MV-4-11 (cell line): ENCODE results near the gene INPP4B.
"Not testable (repeated sequence)": the region's sequence is repeated elsewhere in the genome, so short reads cannot be mapped to it uniquely, and the experiment has no call there.

Experiments
- DNase-seq: peaks from one replicate; lab custom pipeline; 2025; lab: John Stamatoyannopoulos, UW

INPP4B gene

GRCh38 chr4:142407596-142407995, 438.5 kb downstream of the INPP4B start:
- no peak for DNase-seq

GRCh38 chr4:142406917-142407501, 439.1 kb downstream of the INPP4B start:
- DNase-seq: no peak

DNA sequence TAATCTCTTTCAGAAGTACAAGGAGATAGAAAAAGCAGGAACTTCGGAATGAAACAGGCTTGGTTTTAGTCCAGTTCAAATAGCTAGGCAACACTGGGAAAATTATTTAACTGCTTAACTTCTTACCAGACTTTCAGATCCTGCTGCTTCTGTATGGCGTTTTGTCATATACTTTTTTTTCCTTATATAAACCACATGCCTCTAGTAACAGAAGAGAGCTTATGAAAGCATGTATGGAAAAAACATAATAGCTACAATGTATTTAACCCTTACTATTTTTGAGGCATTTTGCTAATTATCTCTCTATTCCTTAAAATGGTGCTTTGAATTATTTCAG, 439.6 kb downstream of the INPP4B start:
- DNase-seq: no peak

- no peak for DNase-seq
Measured at GRCh38 chr4:142405695-142406498, 440.2 kb downstream of the INPP4B start.

DNA sequence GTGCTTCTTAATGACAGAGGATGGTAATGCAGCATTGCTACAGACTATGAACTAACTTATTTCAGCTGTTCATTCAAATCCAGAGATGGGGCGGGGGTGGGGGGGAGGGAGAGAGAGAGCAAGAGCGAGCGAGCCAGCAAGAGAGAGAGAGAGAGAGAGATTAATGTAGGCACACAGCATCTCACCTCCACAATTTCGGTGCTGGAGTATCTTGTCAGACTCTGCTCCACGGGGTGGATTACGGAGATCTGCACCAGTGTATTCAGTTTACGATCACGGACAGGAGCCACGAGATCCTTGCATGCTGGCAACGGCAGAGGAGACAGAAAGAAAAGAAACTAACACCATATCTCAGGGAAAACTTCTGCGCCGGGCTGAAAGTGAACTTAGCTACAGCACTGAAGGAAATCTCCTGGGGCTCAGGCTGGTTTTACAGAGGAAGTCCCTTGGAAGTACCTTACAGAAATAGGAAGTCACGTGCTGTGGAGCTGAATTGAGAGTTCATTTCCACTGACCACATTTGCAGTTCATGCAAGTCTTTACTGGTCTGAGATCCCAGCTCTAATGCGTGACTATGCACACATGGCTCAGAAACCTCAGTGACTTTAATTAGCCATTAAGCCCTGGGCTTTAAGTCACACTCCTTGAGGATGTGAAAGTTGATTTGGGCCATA, 440.9 kb downstream of the INPP4B start:
- peak; percentile 77 for DNase-seq

DNA sequence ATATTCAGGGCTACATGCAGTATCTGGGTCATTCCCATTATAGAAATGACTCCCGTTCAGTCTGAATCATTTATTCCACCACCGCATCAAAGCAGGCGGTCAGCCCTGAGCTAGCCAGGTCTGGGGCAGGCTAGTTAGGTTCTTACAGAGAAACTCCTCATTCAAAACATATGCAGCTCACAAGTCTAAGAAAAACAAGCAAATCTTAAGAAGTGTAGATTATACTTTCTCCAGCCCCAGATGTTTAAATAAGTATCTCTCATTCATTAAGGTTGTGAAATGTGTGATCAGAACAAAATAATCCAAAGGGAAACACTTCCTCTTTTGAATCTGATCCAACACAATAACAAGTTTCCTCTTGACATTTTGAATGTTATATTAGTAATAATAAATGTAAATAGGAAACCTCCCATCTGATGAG, 441.9 kb downstream of the INPP4B start:
- DNase-seq: no peak

DNA sequence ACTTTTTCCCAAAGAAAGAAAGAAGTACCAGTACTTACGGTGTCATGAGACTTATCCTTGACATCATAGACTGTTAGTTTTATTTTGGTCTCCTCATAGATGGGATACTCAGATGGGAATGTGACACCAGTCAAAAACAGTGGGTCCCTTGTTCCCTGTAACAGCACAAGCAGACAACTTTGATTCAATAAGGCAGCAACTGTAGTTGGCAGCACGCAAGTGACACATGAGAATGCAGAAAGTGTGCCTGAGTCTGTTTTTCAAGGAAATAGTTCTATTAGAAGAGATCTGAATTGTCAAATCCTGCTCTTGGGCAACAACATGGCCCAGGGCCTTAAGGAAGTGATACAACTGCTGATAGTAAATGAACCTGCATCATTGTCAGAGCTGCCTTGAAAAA, 443.2 kb downstream of the INPP4B start:
- DNase-seq: peak; percentile 43

DNA sequence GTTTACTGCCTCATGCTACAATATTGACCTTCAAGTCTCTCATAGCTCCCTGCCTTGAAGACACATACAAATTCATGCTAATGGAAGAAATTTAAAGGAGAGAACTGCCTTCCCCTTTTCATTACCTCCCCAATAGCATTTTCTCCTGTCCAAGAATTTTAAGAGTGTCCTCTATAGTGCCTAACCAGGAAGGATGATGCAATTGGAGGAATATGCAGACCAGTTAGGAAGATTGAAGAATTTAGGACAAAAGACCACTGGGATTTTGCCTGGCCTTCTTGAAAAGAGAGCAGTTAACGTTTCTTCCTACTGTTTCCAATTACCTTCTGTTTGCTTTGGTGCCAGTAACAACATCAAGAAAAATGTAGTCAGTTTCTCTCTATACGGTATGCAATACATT, 443.9 kb downstream of the INPP4B start:
- DNase-seq: no peak

DNA sequence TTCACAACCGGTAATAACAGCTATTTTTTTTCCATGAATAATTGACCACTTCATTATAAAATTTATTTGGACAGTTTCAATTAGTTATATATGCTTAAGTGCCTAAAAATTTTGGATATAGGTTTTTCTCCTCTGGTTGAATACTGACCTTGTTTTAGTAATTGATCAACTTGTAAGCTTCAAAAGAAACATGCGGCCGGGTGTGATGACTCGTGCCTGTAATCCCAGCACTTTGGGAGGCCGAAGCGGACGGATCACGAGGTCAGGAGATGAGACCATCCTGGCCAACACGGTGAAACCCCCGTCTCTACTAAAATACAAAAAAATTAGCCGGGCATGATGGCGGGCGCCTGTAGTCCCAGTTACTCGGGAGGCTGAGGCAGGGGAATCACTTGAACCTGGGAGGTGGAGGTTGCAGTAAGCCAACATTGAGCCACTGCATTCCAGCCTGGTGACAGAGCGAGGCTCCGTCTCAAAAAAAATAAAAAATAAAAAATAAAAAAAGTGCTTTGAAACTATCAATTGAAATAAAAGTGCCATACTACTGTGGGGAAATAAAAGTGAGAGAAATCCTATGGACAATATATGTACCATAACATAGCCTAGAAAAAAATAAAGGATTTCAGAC, 448.6 kb downstream of the INPP4B start:
- not testable (repeated sequence) for DNase-seq

DNA sequence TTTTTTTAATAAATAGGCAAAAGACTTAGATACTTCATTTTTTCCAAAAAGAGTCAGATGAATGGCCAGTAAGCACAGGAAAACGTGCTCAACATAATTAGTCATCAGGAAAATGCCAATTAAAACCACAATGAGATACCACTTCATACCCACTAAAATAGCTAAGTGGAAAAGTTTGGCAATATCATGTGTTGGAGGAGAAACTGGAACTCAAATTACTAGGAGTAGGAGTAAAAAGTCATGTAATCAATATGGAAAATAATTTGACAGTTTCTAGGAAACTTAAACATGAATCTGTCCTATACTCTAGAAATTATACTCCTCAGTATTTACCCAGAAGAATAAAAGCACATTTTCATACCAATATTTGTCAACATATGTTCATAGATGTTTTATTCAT, 449.8 kb downstream of the INPP4B start:
- DNase-seq: no peak

- no peak for DNase-seq
Measured at GRCh38 chr4:142393127-142393526, 453.0 kb downstream of the INPP4B start.

- no peak for DNase-seq
Measured at GRCh38 chr4:142386856-142387255, 459.2 kb downstream of the INPP4B start.

DNA sequence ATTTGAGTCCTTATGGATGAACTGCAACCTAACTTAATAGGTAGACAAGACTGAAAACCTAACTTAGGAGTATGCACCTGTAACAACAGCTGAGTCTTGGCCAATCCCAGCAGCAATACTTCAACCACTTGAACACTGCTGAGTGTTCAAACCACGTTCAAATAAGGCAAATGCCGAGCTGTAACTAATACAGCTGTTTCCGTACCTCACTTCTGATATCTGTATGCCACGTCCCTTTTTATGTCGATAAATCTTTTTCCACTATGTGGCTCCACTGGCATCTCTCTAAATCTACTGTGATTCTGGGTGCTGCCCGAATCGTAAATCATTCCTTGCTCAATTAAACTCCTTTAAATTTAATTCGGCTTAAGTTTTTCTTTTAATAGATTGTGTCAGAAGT, 459.7 kb downstream of the INPP4B start:
- no peak for DNase-seq

DNA sequence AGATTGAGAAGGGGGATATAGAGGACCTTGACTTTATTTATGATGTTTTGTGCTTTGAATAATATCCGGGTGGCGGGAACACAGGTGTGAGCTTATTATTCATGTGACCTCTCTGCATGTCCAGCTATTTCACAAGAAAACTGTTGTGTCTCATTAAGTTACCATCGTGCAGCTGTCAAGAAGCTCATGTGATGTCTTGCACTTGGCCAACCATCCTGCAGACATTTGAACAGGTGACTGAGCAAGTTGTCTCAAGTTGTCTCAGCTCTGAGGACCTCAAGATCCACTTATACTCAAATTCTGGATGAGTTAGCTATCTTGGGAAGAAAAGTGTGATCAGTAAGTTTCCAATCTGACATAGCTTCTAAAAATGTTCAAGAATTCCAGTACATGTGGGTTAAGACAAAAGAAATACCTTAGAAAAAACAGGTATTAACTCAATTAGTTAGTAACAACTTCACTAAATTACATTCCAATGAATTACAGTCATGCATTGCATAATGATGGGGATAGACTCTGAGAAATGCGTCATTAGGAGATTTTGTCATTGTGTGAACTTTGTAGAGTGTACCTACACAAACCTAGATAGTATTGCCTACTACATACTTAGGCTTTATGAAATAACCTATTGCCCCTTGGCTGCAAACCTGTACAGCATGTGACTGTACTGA, 462.2 kb downstream of the INPP4B start:
- no peak for DNase-seq

- DNase-seq: no peak
Measured at GRCh38 chr4:142383354-142383753, 462.7 kb downstream of the INPP4B start.

- no peak for DNase-seq
Measured at GRCh38 chr4:142380052-142380602, 466.0 kb downstream of the INPP4B start.

- DNase-seq: no peak
Measured at GRCh38 chr4:142379277-142380051, 466.6 kb downstream of the INPP4B start.

DNA sequence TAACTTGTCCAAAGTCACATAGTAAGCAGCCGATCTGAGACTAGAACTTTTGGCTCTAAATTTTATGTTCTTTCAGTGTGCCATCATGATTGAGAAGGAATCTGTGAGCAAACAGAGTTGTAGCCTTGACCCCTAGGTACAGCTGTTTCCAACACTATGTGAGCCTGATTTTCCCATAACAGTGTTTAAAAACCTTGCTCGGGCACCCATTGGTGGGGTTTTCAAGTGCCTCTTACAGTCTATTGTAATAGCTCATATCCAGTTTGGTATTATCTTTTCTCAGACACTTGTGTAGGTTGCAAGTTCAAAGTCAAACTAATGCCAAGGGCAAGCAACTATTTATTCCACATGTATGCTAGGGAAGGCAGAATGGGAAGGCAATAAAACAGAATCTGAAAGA, 467.9 kb downstream of the INPP4B start:
- no peak for DNase-seq

- DNase-seq: no peak
Measured at GRCh38 chr4:142377342-142378091, 468.6 kb downstream of the INPP4B start.

DNA sequence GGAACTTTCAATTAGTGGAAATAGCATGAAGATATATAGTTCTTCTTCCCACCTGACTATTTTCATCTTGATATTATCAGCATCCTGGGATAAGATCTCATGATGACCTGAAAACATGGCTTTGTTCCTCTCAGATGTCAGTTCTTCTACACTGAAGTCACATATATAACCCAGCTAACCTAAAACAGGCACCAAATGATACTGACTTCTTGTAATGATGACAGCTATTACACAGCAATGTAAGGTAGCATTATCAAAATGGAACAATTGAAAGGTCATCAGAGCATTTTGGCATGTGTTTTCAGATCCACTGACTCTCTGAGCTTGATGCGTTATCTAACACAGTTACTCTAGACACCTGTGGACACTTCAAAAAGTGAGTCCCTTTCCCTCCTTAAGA, 469.9 kb downstream of the INPP4B start:
- no peak for DNase-seq
